Measurements from ENCODE around the gene REPS1.

- TF ChIP-seq EZH2 (IDR thresholded peaks at IDR 0.05; ENCODE audit: borderline replicate concordance, low read length), result no peak
- TF ChIP-seq CTCF (conservative IDR thresholded peaks at IDR 0.05 in 1 of 2, IDR thresholded peaks at IDR 0.05 in 1 of 2; ENCODE audit: extremely low read depth in 1 of 2, insufficient read depth in 1 of 2, low read depth in 1 of 2, low read length in 2 of 2), result no peak
These were observed 17.9 kb downstream of the REPS1 start for GRCh38 chr6:138970159-138970558.
